ENCODE measurements around the gene NSG1.

DNA sequence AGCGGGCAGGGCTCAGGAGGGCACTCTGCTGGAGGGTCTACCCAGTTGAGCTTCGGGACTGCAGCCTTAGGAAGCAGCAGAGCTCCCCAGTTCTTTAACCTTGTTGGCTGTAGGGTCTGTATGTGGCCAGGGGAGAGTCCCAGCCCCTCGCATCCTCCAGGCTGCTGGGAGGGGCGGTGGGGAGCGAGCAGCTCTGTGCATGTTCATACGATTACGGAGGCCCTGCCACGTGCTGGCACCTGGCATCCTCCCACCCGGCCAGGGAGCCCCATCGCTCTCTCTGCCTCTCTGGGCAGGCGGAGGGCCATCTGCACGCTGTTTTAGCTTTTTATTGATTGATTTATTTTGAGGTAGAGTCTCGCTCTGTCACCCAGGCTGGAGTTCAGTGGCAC is 21.2 kb downstream of the NSG1 start:
- TF ChIP-seq, protein P1, sequence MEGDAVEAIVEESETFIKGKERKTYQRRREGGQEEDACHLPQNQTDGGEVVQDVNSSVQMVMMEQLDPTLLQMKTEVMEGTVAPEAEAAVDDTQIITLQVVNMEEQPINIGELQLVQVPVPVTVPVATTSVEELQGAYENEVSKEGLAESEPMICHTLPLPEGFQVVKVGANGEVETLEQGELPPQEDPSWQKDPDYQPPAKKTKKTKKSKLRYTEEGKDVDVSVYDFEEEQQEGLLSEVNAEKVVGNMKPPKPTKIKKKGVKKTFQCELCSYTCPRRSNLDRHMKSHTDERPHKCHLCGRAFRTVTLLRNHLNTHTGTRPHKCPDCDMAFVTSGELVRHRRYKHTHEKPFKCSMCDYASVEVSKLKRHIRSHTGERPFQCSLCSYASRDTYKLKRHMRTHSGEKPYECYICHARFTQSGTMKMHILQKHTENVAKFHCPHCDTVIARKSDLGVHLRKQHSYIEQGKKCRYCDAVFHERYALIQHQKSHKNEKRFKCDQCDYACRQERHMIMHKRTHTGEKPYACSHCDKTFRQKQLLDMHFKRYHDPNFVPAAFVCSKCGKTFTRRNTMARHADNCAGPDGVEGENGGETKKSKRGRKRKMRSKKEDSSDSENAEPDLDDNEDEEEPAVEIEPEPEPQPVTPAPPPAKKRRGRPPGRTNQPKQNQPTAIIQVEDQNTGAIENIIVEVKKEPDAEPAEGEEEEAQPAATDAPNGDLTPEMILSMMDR (IDR thresholded peaks at IDR 0.05) = no peak
- TF ChIP-seq POLR2AphosphoS5 (IDR thresholded peaks at IDR 0.05) (no peak), POLR2A (IDR thresholded peaks at IDR 0.05) (no peak)
